Measurements from ENCODE around the gene AMY1A.
"Not testable (repeated sequence)": the region's sequence is repeated elsewhere in the genome, so short reads cannot be mapped to it uniquely, and the experiment has no call there.

The AMY1A gene

DNA sequence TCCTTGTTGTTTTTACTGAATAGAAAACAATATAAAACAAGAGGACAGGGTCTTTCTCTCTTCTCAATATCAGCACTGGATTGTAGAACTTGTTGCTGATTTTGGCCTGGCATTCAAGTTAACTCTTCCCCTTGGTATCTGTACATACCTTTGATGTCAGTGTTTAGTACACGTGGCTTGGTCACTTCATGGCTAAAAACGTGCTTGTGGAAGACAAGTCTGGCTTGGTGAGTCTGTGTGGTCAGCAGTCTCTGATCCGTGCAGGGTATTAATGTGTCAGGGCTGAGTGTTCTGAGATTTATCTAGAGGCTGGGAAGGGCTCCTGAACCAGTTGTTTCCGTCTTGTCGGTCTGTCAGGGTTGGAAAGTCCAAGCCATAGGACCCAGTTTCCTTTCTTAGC lies at the start of gene AMY1A:
AMY1A (plus strand) TSS at position 301 of the 400 bp plus-strand sequence. CDS start 571 bp downstream, outside the sequence.
- H3K27ac ChIP-seq: not testable (repeated sequence)

DNA sequence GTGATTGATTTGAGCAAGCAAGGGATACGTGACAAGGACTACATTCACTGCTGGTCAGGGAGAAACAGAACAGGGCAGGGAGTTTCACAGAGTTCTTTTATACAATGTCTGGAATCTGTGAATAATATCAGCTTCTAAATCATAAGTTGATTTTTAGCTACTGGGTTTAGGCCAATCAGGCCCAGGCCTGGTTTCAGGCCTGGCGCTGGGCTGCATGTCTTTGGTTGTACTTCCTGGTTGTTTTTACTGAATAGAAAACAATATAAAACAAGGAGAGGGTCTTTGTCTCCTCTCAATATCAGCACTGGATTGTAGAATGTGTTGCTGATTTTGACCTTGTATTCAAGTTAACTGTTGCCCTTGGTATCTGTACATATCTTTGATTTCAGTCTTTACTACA lies 39.2 kb upstream of the AMY1A start:
- H3K27ac ChIP-seq: no peak overlapping the region
- TF ChIP-seq, protein P1, sequence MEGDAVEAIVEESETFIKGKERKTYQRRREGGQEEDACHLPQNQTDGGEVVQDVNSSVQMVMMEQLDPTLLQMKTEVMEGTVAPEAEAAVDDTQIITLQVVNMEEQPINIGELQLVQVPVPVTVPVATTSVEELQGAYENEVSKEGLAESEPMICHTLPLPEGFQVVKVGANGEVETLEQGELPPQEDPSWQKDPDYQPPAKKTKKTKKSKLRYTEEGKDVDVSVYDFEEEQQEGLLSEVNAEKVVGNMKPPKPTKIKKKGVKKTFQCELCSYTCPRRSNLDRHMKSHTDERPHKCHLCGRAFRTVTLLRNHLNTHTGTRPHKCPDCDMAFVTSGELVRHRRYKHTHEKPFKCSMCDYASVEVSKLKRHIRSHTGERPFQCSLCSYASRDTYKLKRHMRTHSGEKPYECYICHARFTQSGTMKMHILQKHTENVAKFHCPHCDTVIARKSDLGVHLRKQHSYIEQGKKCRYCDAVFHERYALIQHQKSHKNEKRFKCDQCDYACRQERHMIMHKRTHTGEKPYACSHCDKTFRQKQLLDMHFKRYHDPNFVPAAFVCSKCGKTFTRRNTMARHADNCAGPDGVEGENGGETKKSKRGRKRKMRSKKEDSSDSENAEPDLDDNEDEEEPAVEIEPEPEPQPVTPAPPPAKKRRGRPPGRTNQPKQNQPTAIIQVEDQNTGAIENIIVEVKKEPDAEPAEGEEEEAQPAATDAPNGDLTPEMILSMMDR (conservative IDR thresholded peaks at IDR 0.05): no peak
- TF ChIP-seq ZFX (IDR thresholded peaks at IDR 0.05): no peak

DNA sequence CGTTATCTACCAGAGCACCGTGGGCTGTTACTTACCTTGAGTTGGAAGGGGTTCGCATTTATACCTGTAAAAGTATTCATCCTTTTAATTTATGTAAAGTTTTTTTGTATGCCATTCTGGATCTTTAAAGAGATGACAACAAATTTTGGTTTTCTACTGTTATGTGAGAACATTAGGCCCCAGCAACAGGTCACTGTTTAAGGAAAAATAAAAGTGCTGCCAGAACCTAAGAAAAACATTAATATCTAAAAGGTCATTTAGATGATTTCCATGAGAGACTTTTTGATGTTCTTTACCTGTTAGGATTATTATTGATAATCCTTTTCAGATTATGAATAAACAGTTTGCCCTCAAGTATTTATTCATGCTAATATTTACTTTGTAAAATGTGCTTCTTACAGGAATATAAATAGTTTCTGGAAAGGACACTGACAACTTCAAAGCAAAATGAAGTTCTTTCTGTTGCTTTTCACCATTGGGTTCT lies 38.5 kb upstream of the AMY1A start, which contains the start of gene AMY2A:
AMY2A (plus strand) TSS at position 434 of the 484 bp plus-strand sequence; CDS start at position 448, 14 bp downstream.
- not testable (repeated sequence) for H3K27ac ChIP-seq

DNA sequence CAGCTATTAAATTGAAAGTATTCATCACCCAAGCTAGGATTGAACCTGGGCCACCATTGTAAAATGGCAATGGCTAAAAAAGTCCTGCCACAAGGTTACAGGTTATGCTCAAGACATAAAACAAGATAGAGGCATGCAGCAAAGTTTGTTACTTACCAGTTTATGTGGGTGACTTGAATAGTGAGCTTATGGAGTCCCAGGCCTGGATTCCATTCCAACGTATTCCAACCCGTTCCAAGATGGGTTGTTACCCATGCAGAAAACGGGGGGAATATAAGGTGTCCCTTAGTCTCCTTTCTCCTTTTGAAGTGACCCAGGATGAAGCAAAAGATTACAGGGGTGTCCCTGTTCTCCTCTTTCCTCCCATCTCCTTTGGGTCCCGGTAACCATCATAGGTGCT lies 28.1 kb upstream of the AMY1A start:
- not testable (repeated sequence) for H3K27ac ChIP-seq

DNA sequence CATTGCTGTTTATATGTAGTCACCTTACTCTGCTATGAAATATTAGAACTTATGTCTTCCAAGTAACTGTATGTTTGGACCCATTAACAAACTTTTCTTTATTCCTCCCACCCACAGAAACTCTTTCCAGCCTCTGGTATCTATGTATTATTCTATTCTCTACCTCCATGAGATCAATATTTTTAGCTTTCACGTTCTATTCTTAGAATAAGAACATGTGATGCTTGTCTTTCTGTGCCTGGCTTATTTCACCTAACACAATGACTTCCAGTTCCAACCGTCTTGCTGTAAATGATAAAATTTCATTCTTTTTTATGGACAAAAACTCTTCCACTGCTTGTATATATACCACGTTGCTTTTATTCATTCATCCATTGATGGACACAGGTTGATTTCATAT lies 14.4 kb upstream of the AMY1A start:
- not testable (repeated sequence) for H3K27ac ChIP-seq

DNA sequence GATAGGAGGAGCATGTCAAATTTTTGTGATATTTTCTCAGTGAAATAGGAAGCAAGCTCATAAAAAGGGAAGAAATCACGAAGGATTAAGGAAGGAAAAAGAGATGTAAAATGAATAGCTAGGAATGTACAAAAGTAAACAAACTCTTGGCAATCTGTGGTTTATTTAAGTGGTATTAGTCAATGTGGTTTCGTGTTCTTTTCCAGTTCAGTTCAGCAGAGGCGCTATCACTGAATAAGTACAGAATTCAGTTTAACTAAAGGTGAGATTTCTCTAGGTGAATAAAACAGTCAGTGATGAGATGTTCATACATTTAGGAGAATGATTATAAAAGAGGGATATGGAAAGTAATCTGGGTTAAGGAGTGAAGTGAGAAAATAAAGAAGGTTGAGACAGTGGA lies 11.7 kb upstream of the AMY1A start:
- not testable (repeated sequence) for H3K27ac ChIP-seq

DNA sequence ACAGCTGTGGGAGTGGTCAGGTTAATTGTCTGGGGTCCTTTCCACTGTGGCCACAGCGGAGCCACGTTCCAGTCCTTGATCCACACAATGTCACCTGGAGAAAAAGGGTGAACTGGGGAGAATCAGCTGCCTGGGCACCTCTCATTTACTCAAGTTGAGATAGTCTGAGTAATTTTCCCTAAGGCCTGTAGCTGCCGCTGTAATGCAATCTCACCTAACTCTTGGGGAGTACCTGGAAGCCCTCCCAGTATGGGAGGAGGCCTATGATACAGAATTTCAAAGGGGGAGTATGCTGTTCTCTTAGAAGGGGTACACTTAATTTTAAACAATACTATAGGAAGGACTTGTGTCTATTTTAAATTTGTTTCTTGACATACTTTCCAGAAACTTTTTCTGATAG lies 5.3 kb upstream of the AMY1A start:
- H3K27ac ChIP-seq: not testable (repeated sequence)

DNA sequence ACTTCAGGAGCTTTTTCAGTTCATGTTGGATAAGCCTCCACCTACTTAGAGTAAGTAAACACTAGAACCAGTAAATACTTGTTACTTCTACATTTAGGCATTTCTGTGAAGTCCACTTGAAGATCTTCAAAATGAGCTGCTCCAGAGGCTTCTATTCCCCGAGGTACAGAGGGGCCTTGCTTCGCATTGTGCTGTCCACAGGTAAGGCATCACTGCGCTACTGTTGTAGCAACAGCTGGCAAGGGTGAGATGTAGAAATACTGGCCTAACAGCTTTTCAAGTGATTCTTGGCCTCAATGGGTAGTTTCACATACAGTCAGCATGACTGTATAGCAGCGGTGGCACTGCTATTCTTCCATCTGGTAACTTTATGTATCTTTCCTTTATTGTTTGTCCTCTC lies 4.7 kb upstream of the AMY1A start:
- not testable (repeated sequence) for H3K27ac ChIP-seq

DNA sequence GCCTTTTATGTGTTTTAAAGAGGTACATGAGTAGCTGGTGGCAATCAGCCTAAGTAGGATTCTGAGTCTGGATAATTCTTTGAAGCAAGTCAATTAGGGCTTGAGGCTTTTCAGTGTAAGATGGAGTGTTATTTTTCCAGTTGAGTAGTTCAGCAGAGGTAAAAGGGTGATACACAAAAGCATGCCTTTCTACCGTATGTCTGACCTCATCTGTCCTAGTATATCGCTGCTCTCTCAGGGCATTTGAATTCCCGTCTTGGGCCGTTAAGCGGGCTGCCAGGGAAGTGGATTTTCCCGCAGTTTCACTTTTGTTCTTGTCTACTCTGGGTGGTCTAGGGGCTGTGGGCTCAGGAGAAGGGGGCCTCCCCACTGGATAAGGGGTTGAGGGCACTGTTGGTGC lies 1.4 kb upstream of the AMY1A start:
- not testable (repeated sequence) for H3K27ac ChIP-seq

DNA sequence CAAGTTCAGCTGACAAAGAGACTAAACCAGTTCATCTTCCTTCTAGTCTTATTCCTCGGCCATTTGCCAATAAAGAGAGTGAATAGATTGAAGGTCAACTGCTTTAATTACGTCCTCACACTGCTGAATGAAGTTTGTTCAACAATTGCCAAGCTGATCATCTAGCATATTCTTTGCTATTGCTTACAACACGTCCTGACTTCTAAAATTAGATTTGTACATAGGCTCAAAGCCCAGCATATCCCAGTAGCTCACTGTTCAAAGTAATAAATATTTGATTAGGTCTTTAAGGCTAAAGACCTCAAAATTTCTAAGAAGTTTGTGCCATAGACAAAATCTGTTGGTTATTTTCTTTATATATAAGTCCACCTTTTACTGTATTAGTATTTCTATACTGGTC lies 20.8 kb downstream of the AMY1A start:
- H3K27ac ChIP-seq: not testable (repeated sequence)

DNA sequence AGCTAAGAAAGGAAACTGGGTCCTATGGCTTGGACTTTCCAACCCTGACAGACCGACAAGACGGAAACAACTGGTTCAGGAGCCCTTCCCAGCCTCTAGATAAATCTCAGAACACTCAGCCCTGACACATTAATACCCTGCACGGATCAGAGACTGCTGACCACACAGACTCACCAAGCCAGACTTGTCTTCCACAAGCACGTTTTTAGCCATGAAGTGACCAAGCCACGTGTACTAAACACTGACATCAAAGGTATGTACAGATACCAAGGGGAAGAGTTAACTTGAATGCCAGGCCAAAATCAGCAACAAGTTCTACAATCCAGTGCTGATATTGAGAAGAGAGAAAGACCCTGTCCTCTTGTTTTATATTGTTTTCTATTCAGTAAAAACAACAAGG lies 40.5 kb downstream of the AMY1A start, which contains the start of gene AMY1B:
AMY1B (minus strand) TSS at position 101 of the 400 bp plus-strand sequence. CDS start 571 bp downstream, outside the sequence.
- not testable (repeated sequence) for H3K27ac ChIP-seq

DNA sequence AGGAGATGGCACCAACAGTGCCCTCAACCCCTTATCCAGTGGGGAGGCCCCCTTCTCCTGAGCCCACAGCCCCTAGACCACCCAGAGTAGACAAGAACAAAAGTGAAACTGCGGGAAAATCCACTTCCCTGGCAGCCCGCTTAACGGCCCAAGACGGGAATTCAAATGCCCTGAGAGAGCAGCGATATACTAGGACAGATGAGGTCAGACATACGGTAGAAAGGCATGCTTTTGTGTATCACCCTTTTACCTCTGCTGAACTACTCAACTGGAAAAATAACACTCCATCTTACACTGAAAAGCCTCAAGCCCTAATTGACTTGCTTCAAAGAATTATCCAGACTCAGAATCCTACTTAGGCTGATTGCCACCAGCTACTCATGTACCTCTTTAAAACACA lies 41.9 kb downstream of the AMY1A start:
- H3K27ac ChIP-seq: not testable (repeated sequence)

DNA sequence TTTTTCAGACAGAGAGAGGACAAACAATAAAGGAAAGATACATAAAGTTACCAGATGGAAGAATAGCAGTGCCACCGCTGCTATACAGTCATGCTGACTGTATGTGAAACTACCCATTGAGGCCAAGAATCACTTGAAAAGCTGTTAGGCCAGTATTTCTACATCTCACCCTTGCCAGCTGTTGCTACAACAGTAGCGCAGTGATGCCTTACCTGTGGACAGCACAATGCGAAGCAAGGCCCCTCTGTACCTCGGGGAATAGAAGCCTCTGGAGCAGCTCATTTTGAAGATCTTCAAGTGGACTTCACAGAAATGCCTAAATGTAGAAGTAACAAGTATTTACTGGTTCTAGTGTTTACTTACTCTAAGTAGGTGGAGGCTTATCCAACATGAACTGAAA lies 45.1 kb downstream of the AMY1A start:
- H3K27ac ChIP-seq: not testable (repeated sequence)

DNA sequence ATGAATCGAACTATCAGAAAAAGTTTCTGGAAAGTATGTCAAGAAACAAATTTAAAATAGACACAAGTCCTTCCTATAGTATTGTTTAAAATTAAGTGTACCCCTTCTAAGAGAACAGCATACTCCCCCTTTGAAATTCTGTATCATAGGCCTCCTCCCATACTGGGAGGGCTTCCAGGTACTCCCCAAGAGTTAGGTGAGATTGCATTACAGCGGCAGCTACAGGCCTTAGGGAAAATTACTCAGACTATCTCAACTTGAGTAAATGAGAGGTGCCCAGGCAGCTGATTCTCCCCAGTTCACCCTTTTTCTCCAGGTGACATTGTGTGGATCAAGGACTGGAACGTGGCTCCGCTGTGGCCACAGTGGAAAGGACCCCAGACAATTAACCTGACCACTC lies 45.7 kb downstream of the AMY1A start:
- not testable (repeated sequence) for H3K27ac ChIP-seq

DNA sequence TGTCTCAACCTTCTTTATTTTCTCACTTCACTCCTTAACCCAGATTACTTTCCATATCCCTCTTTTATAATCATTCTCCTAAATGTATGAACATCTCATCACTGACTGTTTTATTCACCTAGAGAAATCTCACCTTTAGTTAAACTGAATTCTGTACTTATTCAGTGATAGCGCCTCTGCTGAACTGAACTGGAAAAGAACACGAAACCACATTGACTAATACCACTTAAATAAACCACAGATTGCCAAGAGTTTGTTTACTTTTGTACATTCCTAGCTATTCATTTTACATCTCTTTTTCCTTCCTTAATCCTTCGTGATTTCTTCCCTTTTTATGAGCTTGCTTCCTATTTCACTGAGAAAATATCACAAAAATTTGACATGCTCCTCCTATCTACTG lies 52.1 kb downstream of the AMY1A start:
- not testable (repeated sequence) for H3K27ac ChIP-seq

DNA sequence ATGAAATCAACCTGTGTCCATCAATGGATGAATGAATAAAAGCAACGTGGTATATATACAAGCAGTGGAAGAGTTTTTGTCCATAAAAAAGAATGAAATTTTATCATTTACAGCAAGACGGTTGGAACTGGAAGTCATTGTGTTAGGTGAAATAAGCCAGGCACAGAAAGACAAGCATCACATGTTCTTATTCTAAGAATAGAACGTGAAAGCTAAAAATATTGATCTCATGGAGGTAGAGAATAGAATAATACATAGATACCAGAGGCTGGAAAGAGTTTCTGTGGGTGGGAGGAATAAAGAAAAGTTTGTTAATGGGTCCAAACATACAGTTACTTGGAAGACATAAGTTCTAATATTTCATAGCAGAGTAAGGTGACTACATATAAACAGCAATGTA lies 54.8 kb downstream of the AMY1A start:
- not testable (repeated sequence) for H3K27ac ChIP-seq

Measured in C4-2B (cell line).